Colon (tissue), 2 donors: ENCODE data around the gene LRRC40.
A peak's percentile ranks its signal among the peaks of the same experiment; 100 is the strongest.
"Not testable (repeated sequence)": the region's sequence is repeated elsewhere in the genome, so short reads cannot be mapped to it uniquely, and the experiment has no call there.

Experiments
- FAIRE-seq: peaks from 2 replicates; lab custom pipeline; 2012; peaks lifted over from hg19 to GRCh38; lab: Jason Lieb, UNC
- donor health status: control.
- donor health status: control.

Gene LRRC40

DNA sequence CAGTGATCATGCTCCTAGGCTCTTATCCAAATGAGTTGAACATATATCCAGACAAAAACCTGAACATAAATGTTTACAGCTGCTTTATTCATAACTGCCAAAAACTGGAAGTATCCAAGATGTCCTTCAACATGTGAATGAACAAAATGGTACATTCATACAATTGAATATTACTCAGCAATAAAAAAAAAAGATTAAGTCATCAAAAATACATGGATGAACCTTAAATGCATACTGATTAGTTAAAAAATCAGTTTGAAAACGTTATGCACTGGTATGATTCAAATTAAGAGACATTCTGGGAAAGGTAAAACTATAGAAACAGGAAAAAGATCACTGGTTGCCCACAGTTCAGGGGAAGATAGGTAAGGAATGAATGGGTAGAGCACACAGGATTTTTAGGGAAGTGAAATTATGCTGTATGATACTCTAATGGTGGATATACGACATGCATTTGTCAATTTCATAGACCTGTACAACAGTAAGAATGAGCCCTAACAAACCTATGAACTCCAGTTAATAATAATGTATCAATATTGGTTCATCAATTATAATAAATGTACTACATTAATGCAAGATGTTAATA, 3.1 kb downstream of the LRRC40 start:
- FAIRE-seq = no peak

DNA sequence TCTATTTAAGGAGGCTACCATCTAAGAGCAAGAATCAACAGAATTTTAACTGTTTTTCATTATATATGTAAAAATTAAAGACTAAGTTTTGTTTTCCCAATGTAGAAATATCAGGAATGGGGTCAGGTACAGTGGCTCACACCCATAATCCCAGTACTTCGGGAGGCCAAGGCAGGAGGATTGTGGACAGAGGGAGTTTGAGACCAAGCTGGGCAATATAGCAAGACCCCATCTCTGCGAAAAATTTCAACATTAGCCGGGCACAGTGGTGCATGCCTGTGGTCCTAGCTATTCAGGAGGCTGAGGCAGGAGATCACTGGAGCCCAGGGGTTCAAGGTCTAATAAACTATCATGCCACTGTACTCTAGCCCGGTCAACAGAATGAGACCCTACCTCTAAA, 5.3 kb downstream of the LRRC40 start:
- no peak for FAIRE-seq

DNA sequence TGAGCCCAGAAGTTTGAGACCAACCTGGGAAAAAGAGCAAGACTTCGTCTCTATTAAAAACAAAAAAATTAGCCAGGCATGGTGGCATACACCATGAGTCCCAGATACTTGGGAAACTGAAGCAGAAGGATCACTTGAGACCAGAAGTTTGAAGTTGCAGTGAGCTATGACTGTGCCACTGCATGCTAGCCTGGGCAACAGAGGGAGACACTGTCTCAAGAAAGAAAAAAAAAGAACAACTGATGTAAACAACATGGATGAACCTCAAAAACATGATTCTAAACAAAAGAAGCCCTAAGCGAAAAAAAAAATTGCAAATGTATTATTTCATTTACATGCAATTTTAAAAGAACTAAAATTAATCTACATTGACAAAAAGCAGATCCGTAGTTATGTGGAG, 9.0 kb downstream of the LRRC40 start:
- FAIRE-seq = no peak

DNA sequence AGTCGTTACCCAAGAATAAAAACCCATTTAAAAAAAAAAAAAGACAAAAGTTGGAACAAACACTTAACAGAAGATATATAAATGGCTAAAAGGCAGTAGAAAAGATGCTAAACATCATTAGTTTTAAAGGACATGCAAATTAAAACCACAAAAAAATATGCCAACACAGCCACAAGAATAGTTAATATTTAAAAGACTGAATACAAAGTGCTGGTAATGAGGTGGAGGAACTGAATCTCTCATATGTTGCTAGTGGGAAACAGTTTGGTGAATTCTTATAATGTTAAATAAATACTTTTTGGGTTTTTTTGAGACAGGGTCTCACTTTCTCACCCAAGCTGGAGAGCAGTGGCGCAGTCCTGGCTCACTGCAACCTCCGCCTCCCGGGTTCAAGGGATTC, 10.0 kb downstream of the LRRC40 start:
- no peak for FAIRE-seq

DNA sequence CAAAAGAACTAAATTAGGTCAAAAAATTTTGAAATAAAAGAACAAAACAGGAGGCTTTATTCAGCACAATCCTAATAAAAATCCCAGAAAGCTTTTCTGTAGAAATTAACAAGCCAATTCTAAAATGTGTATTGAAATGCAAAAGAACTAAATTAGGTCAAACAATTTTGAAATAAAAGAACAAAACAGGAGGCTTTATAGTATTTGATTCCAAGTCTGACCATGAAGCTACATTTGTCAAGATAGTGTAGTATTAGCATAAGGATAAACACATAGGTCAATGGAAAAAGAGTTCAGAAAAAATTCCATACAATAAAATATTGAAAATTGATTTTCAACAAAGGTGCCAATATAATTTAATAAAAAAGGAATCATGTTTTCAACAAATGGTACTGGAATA, 10.8 kb downstream of the LRRC40 start:
- FAIRE-seq = no peak

DNA sequence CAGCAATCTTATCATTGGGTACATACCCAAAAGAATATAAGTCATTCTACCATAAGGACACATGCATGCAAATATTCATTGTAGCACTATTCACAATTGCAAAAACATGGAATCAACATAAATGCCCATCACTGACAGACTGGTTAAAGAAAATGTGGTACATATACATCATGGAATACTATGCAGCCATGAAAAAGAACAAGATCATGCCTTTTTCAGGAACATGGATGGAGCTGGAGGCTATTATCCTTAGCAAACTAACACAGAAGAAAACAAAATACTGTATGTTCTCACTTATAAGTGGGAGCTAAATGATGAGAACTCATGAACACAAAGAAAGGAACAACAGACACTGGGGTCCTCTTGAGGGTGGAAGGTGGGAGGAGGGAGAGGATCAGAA, 12.9 kb downstream of the LRRC40 start:
- not testable (repeated sequence) for FAIRE-seq

DNA sequence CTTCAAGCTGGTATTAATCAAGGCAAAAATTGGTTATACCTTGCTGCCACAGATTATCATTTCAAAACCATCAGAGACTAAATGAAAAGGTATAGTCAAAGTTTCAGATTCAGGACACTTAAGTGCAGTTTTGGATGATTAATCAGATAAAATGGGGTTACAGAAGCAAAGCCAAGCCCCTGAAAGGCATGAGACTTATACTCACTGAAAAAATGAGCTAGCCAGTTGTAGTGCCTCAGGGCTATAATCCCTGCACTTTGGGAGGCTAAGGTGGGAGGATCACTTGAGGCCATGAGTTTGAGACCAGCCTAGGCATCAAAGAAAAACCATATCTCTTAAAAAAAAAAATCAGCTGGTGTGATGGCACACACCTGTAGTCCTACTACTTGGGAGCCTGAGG, 15.2 kb downstream of the LRRC40 start:
- no peak for FAIRE-seq

DNA sequence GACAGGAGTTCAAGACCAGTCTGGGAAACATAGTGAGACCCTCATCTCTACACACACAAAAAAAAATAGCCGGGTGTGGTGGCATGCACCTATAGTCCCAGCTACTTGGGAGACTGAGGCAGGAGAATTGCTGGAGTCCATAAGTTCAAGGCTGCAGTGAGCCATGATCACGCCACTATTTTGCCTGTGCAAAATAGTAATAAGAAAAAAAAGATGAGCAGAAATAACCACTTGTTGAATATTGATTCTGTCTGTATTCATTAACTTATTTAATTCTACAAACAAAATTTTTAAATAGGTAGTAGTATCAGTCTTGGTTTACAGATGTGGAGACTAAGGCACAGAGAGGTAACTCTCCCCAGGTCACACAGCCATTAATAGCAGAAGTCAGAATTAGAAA, 16.9 kb downstream of the LRRC40 start:
- no peak for FAIRE-seq

DNA sequence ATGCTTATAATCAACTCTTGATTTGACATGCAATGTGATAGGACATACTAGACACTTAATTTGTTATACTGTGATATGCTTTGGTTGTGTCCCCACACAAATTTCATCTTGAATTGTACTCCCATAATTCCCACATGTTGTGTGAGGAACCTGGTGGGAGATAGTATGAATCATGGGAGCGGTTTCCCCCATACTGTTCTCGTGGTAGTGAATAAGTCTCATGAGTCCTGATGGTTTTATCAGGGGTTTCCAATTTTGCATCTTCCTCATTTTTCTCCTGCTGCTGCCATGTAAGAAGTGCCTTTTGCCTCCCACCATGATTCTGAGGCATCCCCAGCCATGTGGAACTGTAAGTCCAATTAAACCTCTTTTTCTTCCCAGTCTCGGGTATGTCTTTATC, 20.2 kb downstream of the LRRC40 start:
- not testable (repeated sequence) for FAIRE-seq

DNA sequence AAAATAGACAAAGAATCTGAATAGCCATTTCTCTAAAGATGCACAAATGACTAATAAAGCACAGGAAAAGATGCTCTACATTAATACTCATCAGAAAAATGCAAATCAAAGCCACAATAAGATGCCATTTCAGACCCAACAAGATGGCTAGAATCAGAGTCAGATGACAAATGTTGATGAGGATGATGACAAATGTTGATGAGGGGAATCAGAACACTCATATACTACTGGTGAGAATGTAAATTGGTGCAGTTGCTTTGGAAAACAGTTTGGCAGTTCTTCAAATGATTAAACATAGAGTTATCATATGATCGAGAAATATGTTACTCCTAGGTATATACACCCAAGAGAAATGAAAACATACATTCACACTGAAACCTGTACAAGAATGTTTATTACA, 33.9 kb downstream of the LRRC40 start:
- FAIRE-seq = no peak

DNA sequence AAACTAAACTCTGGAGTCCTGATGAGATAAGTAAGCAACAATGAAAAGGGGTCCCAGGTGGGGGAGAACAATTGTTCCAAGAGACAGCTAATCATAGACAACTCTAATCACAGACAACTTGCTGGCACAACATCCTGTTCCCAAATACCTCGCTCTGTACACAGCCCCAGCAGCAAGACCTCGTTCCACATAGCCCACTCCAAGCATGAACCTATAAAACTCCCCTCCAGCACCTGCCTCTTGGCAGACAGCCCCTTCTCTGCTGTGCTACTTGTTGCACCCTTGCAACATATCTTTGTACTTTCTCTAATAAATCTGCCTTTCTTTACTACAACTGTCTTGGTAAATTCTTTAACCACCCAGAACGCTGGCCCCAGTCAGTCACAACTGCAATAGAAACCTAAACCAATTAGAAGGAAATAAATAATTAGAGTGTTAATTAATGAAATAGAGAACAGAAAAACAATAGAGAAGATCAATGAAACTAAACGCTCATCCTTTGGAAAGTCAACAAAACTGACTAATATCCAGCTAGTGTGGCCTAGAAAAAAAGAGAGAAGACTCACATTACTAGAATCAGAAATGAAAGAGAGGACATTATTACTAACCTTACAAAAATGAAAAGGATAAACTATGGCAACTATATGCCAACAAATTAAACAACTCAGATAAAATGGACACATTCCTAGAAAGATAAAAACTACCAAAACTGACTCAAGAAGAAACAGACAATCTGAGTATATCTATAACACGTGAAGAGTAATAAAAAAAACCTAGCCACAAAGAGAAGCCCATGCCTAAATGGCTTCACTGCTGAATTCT, 36.1 kb downstream of the LRRC40 start:
- no peak for FAIRE-seq

DNA sequence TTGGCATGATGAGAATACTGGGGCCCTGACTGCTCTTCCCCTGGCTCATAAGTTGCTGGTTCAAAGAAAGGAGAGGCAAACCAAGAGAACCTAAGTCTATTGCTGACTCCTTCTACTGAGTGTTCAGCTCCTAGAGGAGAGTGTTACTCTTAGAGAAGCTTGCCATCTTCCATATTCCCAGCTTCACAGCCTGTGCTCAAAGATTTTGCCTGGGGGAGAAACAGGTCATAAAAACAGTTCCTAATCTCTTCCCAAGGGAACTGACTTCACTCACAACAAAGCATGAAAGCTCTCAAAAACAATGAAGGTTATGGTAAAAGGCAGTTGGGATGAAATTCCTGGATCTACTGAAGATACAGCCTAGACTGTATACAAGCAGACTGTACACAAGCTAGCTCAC, 37.1 kb downstream of the LRRC40 start:
- no peak for FAIRE-seq

DNA sequence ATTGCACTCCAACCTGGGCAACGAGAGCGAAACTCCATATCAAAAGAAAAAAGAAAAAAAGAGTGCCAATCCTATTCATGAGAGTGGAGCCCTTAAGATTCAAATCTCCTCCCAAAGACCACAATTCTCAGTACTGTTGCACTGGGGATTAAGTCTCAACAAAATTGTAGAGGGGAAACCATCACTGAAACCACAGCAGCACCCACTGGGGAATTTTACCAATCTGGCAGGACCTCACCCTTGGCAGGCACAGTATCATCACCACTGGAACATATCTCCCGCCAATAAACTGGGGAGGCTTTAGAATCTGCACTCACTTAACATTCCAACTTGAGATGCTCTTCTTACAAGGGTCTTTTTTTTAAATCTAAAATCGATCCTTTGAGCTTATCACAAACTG, 41.0 kb downstream of the LRRC40 start:
- FAIRE-seq = no peak

DNA sequence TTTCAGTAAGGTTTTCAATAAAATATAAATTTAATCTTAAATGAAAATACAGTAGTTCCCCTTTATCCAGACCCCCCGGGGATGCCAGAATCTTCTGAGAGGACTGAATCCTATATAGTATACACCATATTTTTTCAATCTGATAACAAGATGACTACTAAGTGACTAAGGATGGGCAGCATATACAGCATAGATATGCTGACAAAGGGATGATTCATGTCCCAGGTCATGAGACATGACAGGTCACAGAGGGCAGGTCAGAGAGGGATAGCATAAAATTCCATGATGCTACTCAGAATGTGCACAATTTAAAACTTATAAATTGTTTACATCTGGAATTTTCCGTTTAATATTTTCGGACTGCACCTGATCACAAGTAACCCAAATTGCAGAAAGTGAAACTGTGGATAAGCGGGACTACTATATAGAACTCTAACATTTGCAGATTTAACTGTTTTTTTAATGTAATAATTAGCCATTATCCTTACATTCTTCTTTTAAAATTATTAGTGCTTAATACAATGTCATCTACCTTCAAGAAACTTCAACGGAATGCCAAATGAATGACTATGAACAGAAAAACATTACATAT, 48.8 kb downstream of the LRRC40 start:
- peak; percentile 10 for FAIRE-seq

DNA sequence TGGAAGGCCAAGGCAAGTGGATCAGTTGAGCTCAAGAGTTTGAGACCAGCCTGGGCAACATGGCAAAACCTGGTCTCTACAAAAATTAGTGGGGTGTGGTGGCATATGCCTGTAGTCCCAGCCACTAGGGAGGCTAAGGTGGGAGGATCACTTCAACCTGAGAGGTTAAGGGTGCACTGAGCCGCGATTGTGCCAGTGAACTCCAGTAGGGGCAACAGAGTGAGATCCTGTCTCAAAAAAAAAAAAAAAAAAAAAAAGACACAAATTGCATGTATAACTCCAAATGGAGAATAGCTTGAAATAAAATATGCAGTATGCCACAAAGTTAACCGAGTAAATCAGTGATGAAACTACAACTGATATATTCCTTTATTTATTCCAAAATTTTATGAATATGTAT, 51.6 kb downstream of the LRRC40 start:
- no peak for FAIRE-seq

DNA sequence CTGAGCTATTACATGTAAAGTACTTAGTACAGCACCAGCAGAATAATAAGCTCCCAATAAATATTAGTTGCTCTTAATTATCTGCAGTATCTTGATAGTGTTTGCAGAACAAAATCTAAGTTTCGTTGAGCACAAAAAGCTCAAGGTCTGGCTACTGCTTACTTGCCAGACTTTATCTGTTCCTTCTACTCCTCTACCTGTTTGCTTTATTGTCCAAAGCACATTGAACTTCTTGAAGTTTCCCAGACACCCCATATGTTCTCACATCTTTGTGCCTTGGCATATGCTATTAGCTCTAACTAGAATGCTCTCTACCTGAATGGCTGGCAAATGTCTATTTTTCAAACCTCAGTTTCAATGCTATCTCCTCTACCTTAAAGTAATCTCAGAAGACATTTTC, 54.9 kb downstream of the LRRC40 start:
- no peak for FAIRE-seq

DNA sequence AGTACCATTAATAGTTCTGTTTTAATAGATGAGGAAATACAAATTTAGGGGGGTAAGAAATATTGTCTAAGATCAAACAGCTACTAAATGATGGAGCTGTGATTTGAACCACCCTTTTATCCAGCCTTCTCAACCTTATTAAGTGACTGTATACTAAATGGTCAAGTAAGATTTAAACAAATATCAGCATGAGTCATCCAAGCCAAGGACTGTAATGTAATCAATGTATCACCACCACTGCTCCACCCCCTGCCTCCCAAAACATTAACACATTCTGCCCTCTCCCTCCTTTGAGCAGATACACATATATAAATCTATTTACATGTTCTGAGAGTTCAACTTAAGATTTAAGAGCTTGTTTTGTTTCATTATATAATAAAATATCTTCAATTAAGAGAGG, 58.9 kb downstream of the LRRC40 start:
- FAIRE-seq = no peak

DNA sequence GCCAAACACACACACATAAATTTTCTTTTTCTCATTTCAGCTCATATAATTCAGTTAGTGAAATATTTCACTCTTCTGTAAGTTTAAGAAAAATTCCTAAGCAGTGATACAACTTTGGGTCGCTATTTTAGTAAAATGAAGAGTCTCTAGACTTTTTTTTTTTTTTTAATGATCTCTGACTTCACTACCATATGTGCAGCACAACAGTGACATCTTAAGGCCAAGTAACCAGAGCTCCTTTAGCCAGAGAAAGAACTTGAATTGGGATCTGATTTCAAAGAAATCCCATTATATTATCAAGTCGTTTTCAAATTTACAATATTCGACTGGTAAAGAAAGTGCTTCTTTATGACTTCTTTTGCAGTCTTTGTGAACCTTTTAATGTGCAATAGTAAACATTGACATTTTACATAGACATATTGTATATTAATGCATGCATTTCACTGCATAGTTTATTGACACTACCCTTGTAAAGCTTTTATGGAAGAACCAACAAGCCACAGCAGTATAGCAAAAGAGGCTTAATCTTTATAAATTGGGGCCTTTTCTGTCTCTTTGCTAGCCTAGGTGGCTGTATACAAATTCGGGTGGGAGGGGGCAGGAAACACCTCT, 62.2 kb downstream of the LRRC40 start:
- no peak for FAIRE-seq

DNA sequence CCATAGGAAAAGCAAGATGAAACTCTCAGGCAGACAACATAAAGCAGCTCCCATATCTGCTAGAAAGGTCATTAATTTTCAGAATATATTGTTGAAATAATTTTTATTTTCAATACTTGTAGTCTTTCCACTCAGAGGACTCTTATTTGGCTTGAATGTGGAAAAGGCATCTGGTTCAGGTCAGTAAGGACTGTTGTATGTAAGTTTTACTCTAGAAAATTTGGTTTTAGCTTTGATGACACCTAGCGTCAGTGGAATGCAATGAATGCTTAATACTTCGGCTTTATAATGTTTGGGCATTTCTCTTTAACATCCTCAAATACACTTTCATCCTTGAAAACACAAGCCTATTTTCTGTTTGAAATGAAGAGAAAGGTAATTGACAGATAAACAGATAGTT, 63.3 kb downstream of the LRRC40 start:
- no peak for FAIRE-seq

DNA sequence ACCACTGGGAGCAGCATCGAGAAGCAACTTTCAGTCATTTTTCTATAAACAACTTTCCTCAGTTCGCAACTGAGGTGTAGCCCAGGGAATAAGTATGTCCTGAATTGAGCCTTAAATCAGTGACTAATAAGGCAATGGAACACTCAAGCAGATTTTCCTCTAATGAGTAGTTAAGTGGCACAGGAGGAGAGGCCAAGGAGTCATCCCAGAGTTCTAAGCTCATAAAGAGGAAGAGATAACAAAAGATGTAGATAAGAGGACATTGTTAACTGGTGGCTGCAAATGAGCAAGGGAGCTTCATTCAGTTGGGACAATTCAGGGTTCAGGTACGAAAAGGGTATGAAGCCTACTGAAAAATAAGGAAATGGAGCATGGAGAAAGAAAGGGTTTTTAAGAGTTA, 64.5 kb downstream of the LRRC40 start:
- no peak for FAIRE-seq

DNA sequence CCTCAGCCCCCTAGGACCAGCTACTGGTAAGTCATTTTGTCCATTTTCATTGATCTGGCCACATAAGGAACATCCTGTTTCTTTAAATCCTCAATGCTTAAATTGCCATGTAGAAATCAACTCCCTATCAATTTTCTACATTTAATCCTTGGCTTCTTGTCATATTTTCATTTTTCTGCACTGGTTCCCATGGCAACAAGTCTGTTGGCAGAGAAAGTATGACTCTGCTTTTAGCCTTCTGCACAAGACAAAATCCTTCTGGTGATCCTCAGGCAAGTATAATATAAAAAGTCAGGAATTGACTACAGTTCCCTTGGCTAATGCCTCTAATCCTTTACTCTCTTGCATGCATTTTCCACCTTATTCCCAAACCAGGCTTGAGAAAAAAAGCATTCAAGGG, 65.0 kb downstream of the LRRC40 start:
- FAIRE-seq = no peak

DNA sequence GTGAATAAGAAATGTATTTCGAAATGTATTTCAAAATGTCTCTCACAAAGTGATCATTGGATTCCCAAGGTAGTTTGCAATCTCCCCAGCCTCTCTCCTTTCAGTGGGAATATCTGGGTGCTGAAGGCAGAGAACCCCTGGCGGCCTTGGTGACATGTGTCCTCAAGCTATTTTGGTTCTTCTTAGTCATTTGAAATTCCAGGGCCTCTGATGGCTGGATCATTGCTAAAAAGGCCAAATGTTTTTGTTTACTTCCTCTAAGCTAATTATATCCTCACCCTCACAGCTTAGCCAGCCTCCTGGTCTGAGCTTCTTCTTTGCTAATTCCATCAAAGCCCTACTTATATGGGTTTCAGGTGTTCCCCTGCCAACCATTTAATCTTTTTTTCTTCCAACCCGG, 71.2 kb downstream of the LRRC40 start:
- no peak for FAIRE-seq

DNA sequence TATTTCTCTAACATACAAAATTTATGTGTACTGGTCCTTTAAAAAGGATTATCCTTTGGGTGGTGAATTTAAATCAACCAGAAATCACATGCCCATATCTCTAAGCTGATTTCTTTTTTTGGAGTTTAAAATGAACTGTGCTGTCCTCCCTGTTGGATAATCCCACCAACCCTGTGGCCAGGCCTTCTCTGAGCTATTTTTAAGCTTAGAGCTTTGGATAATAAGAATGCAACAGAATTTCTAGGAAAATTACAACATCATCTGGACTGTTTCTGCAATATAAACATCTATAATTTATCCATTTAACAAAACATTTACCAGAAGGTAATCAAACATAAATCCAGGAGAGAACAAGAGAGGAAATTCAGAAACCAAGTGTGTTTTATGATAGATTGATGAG, 88.3 kb downstream of the LRRC40 start:
- no peak for FAIRE-seq
